Testis (tissue), 2 donors: ENCODE data around the gene KCNN3.

Source experiments
- CTCF ChIP-seq, 3 experiments: fragments of 450-650 bp in 2 of 3; fragments of 200-600 bp in 1 of 3; sonication (generic) in 1 of 3; IDR thresholded peaks; one replicate each; pipeline ENCODE4 v1.5.1; 2016 to 2019; ENCODE audit warnings: antibody characterized with exemption in 3 of 3, mild to moderate bottlenecking in 2 of 3, moderate library complexity in 1 of 3
- POLR2A ChIP-seq: fragments of 450-650 bp; IDR thresholded peaks from one replicate; pipeline ENCODE4 v1.6.1; 2017; ENCODE audit warnings: antibody characterized with exemption, mild to moderate bottlenecking, moderate library complexity

GRCh38 chr1:154710106-154710505 lies 160.0 kb downstream of the KCNN3 start:
- TF ChIP-seq CTCF (IDR thresholded peaks at IDR 0.05), result no peak
- no peak for TF ChIP-seq POLR2A
